K562 (cell line): ENCODE results near the gene TMEM86B. TPM values are rescaled to one million over a fixed set of nuclear protein-coding genes. Genes with fewer than 3 reads are reported as not detected.
A peak's percentile ranks its signal among the peaks of the same experiment; 100 is the strongest.

Experiments used
- ATAC-seq: fragments of 200-7000 bp; cut with Tn5 transposase; 3 replicates; pipeline ENCODE4 v1.9.1; 2020; ENCODE audit warnings: moderate library complexity
- BruUV-seq: library from RNA; stranded (reverse); fragments of 400-500 nt; replicated peaks from 2 replicates; lab custom pipeline; 2021; lab: Mats Ljungman, UMichigan
- CTCF ChIA-PET: fragments of 300-600 bp; formaldehyde crosslinking; extraction: SDS; loops from one replicate; lab custom pipeline; 2021; ENCODE audit warnings: low intra/inter-chr PET ratio; lab: Yijun Ruan, JAX
- POLR2A ChIA-PET: fragments of 300-600, 350-650 bp; sonication (Branson Sonifier 250); formaldehyde crosslinking; extraction: SDS; loops from one replicate; lab custom pipeline; 2021; ENCODE audit warnings: antibody characterized with exemption, inconsistent platforms; lab: Yijun Ruan, JAX
- DNase-seq, 4 experiments: peaks; one replicate each; pipeline versions ENCODE4 v3.0.0 to v3.0.0-alpha.2; 2011 to 2018; ENCODE audit warnings: low spot score in 3 of 4, mixed read lengths in 3 of 4; ENCODE audit errors: extremely low read depth in 1 of 4
- FAIRE-seq: peaks from 2 replicates; lab custom pipeline; 2011; peaks lifted over from hg19 to GRCh38; lab: Jason Lieb, UNC
- H2AFZ ChIP-seq: 2 replicates; pipeline ENCODE4 v1.6.0; 2011; ENCODE audit warnings: low read depth, low read length, control low read depth, inconsistent platforms
- H3K27ac ChIP-seq: fragments of 200-600 bp; 3 replicates; pipeline ENCODE4 v1.8.0; 2011; ENCODE audit warnings: low read depth, mild to moderate bottlenecking, control low read depth, inconsistent platforms, low read length, moderate library complexity, mixed read lengths; ENCODE audit errors: extremely low read depth
- H3K27me3 ChIP-seq, 2 experiments: fragments of 300-600 bp in 1 of 2; 2 replicates in 1 of 2; 3 replicates in 1 of 2; pipeline versions ENCODE4 v1.6.0 to v1.8.0; 2011; ENCODE audit warnings: inconsistent platforms in 2 of 2, low read length in 2 of 2, mild to moderate bottlenecking in 1 of 2, mixed read lengths in 1 of 2, moderate library complexity in 1 of 2; ENCODE audit not compliant: control insufficient read depth in 2 of 2, insufficient read depth in 2 of 2
- H3K36me3 ChIP-seq: fragments of 300-600 bp; 3 replicates; pipeline ENCODE4 v1.8.0; 2011; ENCODE audit warnings: mild to moderate bottlenecking, low read length, inconsistent platforms; ENCODE audit not compliant: control insufficient read depth, insufficient read depth
- H3K4me1 ChIP-seq, 2 experiments: fragments of 200-600 bp in 1 of 2; replicated peaks in 1 of 2; 2 replicates in 1 of 2; 3 replicates in 1 of 2; pipeline versions ENCODE4 v1.5.1 to v1.8.0; 2011; ENCODE audit warnings: inconsistent platforms in 2 of 2, low read length in 2 of 2, mild to moderate bottlenecking in 1 of 2, mixed read lengths in 1 of 2, moderate library complexity in 1 of 2; ENCODE audit not compliant: control insufficient read depth in 2 of 2, insufficient read depth in 2 of 2
- H3K4me2 ChIP-seq: 2 replicates; pipeline ENCODE4 v1.6.1; 2011; ENCODE audit warnings: low read length, control low read depth, inconsistent platforms, mixed read lengths; ENCODE audit not compliant: insufficient read depth
- H3K4me3 ChIP-seq: fragments of 200-600 bp; sonication (generic), shearing (Covaris generic); 2 replicates; pipeline ENCODE4 v1.5.1; 2016; ENCODE audit warnings: control low read depth, inconsistent platforms
- H3K79me2 ChIP-seq: fragments of 200-600 bp; 3 replicates; pipeline ENCODE4 v1.8.0; 2011; ENCODE audit warnings: low read length, inconsistent platforms; ENCODE audit not compliant: control insufficient read depth, insufficient read depth
- H3K9ac ChIP-seq, 2 experiments: 2 replicates each; pipeline versions ENCODE4 v1.6.0 to v1.6.1; 2011; ENCODE audit warnings: low read depth in 2 of 2, low read length in 2 of 2, control low read depth in 1 of 2, inconsistent platforms in 1 of 2, mild to moderate bottlenecking in 1 of 2, mixed read lengths in 1 of 2; ENCODE audit not compliant: insufficient read depth in 1 of 2
- H3K9me1 ChIP-seq: one replicate; pipeline ENCODE4 v1.6.0; 2011; ENCODE audit warnings: inconsistent platforms, mild to moderate bottlenecking, low read length, moderate library complexity; ENCODE audit not compliant: control insufficient read depth, insufficient read depth
- H3K9me3 ChIP-seq: replicated peaks from 2 replicates; pipeline ENCODE4 v1.5.1; 2011; ENCODE audit warnings: low read depth, low read length, inconsistent platforms; ENCODE audit not compliant: control insufficient read depth, insufficient read depth
- H4K20me1 ChIP-seq: replicated peaks from 2 replicates; pipeline ENCODE4 v1.6.1; 2011; ENCODE audit warnings: low read length, inconsistent platforms, mixed read lengths; ENCODE audit not compliant: control insufficient read depth, insufficient read depth
- CBFB ChIP-seq: sonication (generic); formaldehyde crosslinking; IDR thresholded peaks from 2 replicates; pipeline ENCODE4 v1.4.0; 2020; ENCODE audit warnings: mild to moderate bottlenecking, missing genetic modification reagents
- MXD1 ChIP-seq: fragments of 250-450 bp; sonication (Bioruptor Pico); IDR thresholded peaks from 2 replicates; pipeline ENCODE4 v1.8.0; 2021; ENCODE audit warnings: borderline replicate concordance, mild to moderate bottlenecking, moderate library complexity; ENCODE audit not compliant: poor library complexity, severe bottlenecking
- RBFOX2 ChIP-seq: fragments of 200-400 bp; formaldehyde crosslinking; IDR thresholded peaks from 2 replicates; pipeline ENCODE4 v1.6.1; 2017; ENCODE audit warnings: low read depth, mild to moderate bottlenecking, low read length, moderate library complexity
- ZBTB33 ChIP-seq: sonication (generic); formaldehyde crosslinking; IDR thresholded peaks from 2 replicates; pipeline ENCODE4 v1.8.1; 2023; ENCODE audit warnings: mild to moderate bottlenecking, missing genetic modification reagents
- WGBS: fragments of 100-300 bp; shearing (Covaris generic); methylation state at CpG from one replicate; pipeline ENCODE4 v1.1.6; 2016; ENCODE audit warnings: low coverage, mixed read lengths; ENCODE audit not compliant: insufficient coverage; ENCODE audit errors: missing lambda C conversion rate; 5-methylcytosine and 5-hydroxymethylcytosine counted together
- in situ Hi-C: fragments of 300-500 bp; cut with MboI; formaldehyde crosslinking; loops from 4 replicates; pipeline ENCODE4 v1.15.0; 2018; ENCODE audit warnings: inconsistent platforms, mixed read lengths
- intact Hi-C: fragments of 100-400 bp; cut with micrococcal nuclease; formaldehyde crosslinking; loops from 2 replicates; pipeline ENCODE4 v1.14.2; 2022
- polyA plus RNA-seq, 8 experiments: library from polyadenylated mRNA; depleted of rRNA in 4 of 8; stranded (reverse) in 5 of 8; unstranded in 3 of 8; fragments of >200 nt; fragmentation: Nextera tagmentation in 2 of 8; fragmentation: Illumina TruSeq in 1 of 8; extraction: Ambion mirVana in 2 of 8; extraction: Trizol in 1 of 8; gene quantifications; 2 replicates each; pipeline versions ENCODE4 v1.2.1 to v1.2.3, GENCODE V29; 2011 to 2014; ENCODE audit warnings: inconsistent platforms in 1 of 8, missing spikeins in 1 of 8
- total RNA-seq, 7 experiments: library from RNA; depleted of rRNA in 6 of 7; stranded (reverse); fragments of >200 nt in 6 of 7; fragmentation: Illumina TruSeq in 2 of 7; extraction: Trizol in 2 of 7; gene quantifications; 2 replicates each; pipeline versions ENCODE4 v1.2.1 to v1.2.3, GENCODE V29; 2011 to 2021; ENCODE audit warnings: low replicate concordance in 1 of 7

TMEM86B gene
- total and polyA plus RNA-seq, 9 of the 15 experiments (the other 6 are each of a cell fraction or from before 2014, with no cell fraction given), result 0.28 to 7.9 (median 2.1) TPM

GRCh38 chr19:55273978-55274707, 45.6 kb upstream of the TMEM86B start:
- intact Hi-C loops (loop anchor here (5.0 kb wide), 1 partner anchor 57 kb away; no protein-coding TSS in a partner anchor), in situ Hi-C loops (no loop called here)
- no peaks in the 10 kb centered on the region for H4K20me1 ChIP-seq
- no peaks in the 10 kb centered on the region for H3K9me1 ChIP-seq
- H3K9me3 ChIP-seq, result no peaks in the 10 kb centered on the region
- 93% methylated on average over 24 of the region's 36 CpGs for WGBS
- DNase-seq, result no peak
- BruUV-seq, result no TSS peak
- POLR2A ChIA-PET, result interaction anchor here (0.6 kb wide), 1 partner anchor 75 kb away, joined by 3 read pairs; no protein-coding TSS in a partner anchor
- ATAC-seq, result no peak
- peak overlapping the region in 1 of 2 experiments; percentile 46; a peak in 2 of 4 replicates for H3K9ac ChIP-seq
- TF ChIP-seq RBFOX2 (peak; percentile 55), MXD1 (no peak)
- H3K27me3 ChIP-seq, result no peaks in the 10 kb centered on the region
- peaks cover 13 to 20% of the 10 kb centered on the region in 2 experiments; a peak in 4 of 5 replicates for H3K4me1 ChIP-seq
- H2AFZ ChIP-seq, result no peak overlapping the region
- CTCF ChIA-PET, result no interaction called here
- H3K4me3 ChIP-seq, result no peak overlapping the region
- peaks cover 5% of the 10 kb centered on the region for H3K79me2 ChIP-seq
- peaks cover 47% of the 10 kb centered on the region; the same call in 2 of the 3 replicates for H3K36me3 ChIP-seq
- no peak overlapping the region for H3K4me2 ChIP-seq
- no peak overlapping the region for H3K27ac ChIP-seq
- FAIRE-seq, result no peak

GRCh38 chr19:55272142-55272541, 43.6 kb upstream of the TMEM86B start:
- no peak overlapping the region for H3K27ac ChIP-seq
- WGBS, result 90% methylated on average over 18 of the region's 18 CpGs
- H3K79me2 ChIP-seq, result no peaks in the 10 kb centered on the region
- POLR2A ChIA-PET, result interaction anchor here (1.0 kb wide), 1 partner anchor 10 kb away, joined by 3 read pairs; no protein-coding TSS in a partner anchor
- intact Hi-C loops, result loop anchor here (5.0 kb wide), 1 partner anchor 55 kb away; no protein-coding TSS in a partner anchor
- H3K4me1 ChIP-seq, result peaks cover 10 to 13% of the 10 kb centered on the region in 2 experiments; a peak in 4 of 5 replicates
- no peaks in the 10 kb centered on the region for H3K9me3 ChIP-seq
- H3K9me1 ChIP-seq, result no peaks in the 10 kb centered on the region
- H2AFZ ChIP-seq, result no peak overlapping the region
- H3K4me3 ChIP-seq, result no peak overlapping the region
- no TSS peak for BruUV-seq
- no peaks in the 10 kb centered on the region for H4K20me1 ChIP-seq
- CTCF ChIA-PET, result no interaction called here
- FAIRE-seq (no peak), ATAC-seq (no peak), DNase-seq (no peak)
- no peak overlapping the region for H3K9ac ChIP-seq
- H3K36me3 ChIP-seq, result peaks cover 45% of the 10 kb centered on the region; the same call in 2 of the 3 replicates
- TF ChIP-seq ZBTB33 (CRISPR knock-in tag) (peak; percentile 100), CBFB (CRISPR knock-in tag) (no peak)
- no peaks in the 10 kb centered on the region for H3K27me3 ChIP-seq
- H3K4me2 ChIP-seq, result no peak overlapping the region
- in situ Hi-C loops, result no loop called here
